Neural progenitor cell (in vitro differentiated cells): ENCODE measurements around the gene TMEM214.

Experiments
- EZH2 ChIP-seq: fragments of 200-600 bp; sonication (generic); IDR thresholded peaks from 2 replicates; pipeline ENCODE4 v1.6.1; 2017; ENCODE audit warnings: antibody characterized with exemption, mild to moderate bottlenecking, moderate library complexity
- EZH2phosphoT487 ChIP-seq: fragments of 200-600 bp; sonication (generic); IDR thresholded peaks from 2 replicates; pipeline ENCODE4 v1.6.1; 2017; ENCODE audit warnings: antibody characterized with exemption
- TF ChIP-seq, protein P1 (sequence below): fragments of 200-600 bp; sonication (generic); IDR thresholded peaks from 2 replicates; pipeline ENCODE4 v1.5.1; 2017; ENCODE audit warnings: antibody characterized with exemption, mild to moderate bottlenecking

DNA sequence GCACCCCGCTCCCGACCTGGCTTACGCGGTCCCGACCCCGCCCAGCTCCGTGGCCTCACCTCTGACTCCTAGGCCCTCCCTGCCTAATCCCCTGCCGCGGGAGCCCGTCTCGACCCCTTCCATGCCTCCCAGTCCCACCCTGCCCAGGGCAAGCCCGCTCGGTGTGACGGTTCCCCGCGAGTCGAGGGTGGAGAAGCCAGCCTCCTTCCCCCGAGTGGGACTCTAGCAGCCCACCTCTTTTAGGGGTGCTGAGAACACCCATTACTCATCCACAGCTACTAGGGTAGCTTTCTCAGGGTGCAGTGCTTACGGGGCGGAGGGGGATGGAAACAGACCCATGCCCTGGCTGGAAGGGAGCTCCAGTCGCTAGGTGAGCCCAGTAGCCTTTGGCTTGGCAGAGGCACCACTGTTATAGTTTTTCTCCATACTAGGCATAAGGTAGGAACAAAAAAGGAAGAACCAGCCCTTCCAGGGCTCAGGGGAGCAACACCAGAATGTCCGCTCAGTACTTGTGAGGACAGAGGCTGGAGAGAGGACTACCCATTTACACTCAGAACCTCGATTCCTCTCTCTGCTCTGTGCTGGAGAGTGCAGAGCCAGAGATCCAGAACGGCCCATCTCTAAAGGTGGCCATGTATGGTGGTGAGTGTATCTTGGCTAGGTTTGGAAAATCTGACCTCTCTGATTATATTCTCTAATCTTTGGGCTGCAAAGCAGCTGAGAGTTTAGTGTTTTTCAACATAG lies 19.3 kb downstream of the TMEM214 start:
- TF ChIP-seq, protein P1, sequence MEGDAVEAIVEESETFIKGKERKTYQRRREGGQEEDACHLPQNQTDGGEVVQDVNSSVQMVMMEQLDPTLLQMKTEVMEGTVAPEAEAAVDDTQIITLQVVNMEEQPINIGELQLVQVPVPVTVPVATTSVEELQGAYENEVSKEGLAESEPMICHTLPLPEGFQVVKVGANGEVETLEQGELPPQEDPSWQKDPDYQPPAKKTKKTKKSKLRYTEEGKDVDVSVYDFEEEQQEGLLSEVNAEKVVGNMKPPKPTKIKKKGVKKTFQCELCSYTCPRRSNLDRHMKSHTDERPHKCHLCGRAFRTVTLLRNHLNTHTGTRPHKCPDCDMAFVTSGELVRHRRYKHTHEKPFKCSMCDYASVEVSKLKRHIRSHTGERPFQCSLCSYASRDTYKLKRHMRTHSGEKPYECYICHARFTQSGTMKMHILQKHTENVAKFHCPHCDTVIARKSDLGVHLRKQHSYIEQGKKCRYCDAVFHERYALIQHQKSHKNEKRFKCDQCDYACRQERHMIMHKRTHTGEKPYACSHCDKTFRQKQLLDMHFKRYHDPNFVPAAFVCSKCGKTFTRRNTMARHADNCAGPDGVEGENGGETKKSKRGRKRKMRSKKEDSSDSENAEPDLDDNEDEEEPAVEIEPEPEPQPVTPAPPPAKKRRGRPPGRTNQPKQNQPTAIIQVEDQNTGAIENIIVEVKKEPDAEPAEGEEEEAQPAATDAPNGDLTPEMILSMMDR, result no peak
- TF ChIP-seq EZH2 (no peak), EZH2phosphoT487 (no peak)
